H1 (cell line): ENCODE data around the gene TMA7B. TPM values are rescaled to one million over a fixed set of nuclear protein-coding genes. Genes with fewer than 3 reads are reported as not detected.

Experiments used
- POLR2A ChIP-seq, 2 experiments: IDR thresholded peaks; 1 replicate in 1 of 2; 2 replicates in 1 of 2; pipeline ENCODE4 v1.6.1; 2011; ENCODE audit warnings: low read depth in 2 of 2, low read length in 2 of 2, mild to moderate bottlenecking in 2 of 2; ENCODE audit errors: control extremely low read depth in 1 of 2
- RBBP5 ChIP-seq: IDR thresholded peaks from 2 replicates; pipeline ENCODE4 v1.7.1; 2012; ENCODE audit warnings: low read depth, mild to moderate bottlenecking, inconsistent platforms, low read length, moderate library complexity, borderline replicate concordance
- RNF2 ChIP-seq: fragments of 200-900, 300-1000 bp; sonication (generic); IDR thresholded peaks from 2 replicates; pipeline ENCODE4 v1.7.1; 2016; ENCODE audit warnings: borderline replicate concordance, low read depth, mild to moderate bottlenecking, antibody characterized with exemption, low read length; ENCODE audit not compliant: poor library complexity, severe bottlenecking; ENCODE audit errors: missing control alignments
- polyA plus RNA-seq, 7 experiments: library from polyadenylated mRNA; depleted of rRNA in 3 of 7; stranded (reverse) in 5 of 7; unstranded in 2 of 7; fragments of >200 nt in 5 of 7; fragments of 200-250 nt in 2 of 7; gene quantifications; 1 replicate in 5 of 7; 2 replicates in 1 of 7; 4 replicates in 1 of 7; pipeline versions ENCODE4 v1.2.1 to v1.2.3, GENCODE V29; 2011 to 2013; ENCODE audit warnings: missing spikeins in 2 of 7, mixed read lengths in 2 of 7
- total RNA-seq: library from RNA; stranded (reverse); fragmentation: NEBNext Ultra II Directional; extraction: Animal tissue kit (Norgen Biotek cat#: 25700); gene quantifications from 2 replicates; pipeline ENCODE4 v1.2.1, GENCODE V29; 2021

TMA7B gene
- total and polyA plus RNA-seq, 2 of the 8 experiments (the other 6 are each of a cell fraction or from before 2014, with no cell fraction given) = not detected

DNA sequence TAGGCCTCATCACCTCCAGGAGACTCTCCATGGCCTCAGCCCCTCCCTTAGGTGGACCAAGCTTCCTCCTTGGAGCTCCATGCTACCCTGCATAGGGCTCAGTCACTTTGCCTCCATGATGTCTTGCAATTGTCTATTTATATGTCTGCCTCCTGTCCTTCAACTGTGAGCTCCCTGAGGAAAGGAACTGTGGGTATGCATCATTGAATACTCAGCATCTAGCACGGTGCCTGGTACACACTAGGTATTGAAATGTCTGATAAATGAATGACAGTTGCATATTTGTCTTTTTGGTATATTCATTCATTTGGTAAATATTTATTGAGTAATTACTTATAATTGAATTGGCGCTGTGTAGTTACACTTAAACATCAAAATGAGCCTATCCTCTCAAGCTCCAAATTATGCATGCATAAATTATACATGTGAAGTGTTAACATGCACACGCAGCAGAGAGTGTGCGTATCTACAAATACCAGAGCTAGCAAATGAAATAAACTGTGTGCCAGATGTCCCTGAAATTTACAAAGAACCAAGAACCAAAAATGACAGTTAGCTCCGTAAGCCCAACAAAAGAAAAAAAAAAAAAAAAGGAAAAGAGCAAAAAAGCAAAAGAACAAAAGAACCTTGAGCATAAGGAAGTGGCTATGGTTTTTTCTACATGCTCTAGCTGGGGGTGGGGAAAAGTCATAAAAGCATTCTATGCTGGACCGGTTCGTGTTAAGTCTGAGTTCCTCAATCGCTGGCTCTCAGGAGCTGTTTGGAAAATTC lies 34.1 kb upstream of the TMA7B start (continued):
- TF ChIP-seq POLR2A (IDR thresholded peaks at IDR 0.05; ENCODE audit: control extremely low read depth in 1 of 2, low read depth in 2 of 2, low read length in 2 of 2) (no peak), RBBP5 (no peak), RNF2 (no peak)
